HepG2 (cell line): ENCODE measurements around the gene CD1D. TPM values are rescaled to one million over a fixed set of nuclear protein-coding genes. Genes with fewer than 3 reads are reported as not detected.

Experiments
- ATAC-seq: fragments of 200-7000 bp; cut with Tn5 transposase; 3 replicates; pipeline ENCODE4 v1.9.1; 2020; ENCODE audit warnings: mild to moderate bottlenecking, moderate library complexity
- BruUV-seq: library from RNA; stranded (reverse); fragments of 400-500 nt; replicated peaks from 2 replicates; lab custom pipeline; 2021; lab: Mats Ljungman, UMichigan
- CTCF ChIA-PET: fragments of 300-600 bp; formaldehyde crosslinking; extraction: SDS; loops from one replicate; lab custom pipeline; 2021; ENCODE audit warnings: low total read pairs, inconsistent platforms, low intra/inter-chr PET ratio; lab: Yijun Ruan, JAX
- POLR2A ChIA-PET: fragments of 350-600 bp; sonication (Branson Sonifier 250); formaldehyde crosslinking; loops from one replicate; lab custom pipeline; 2020; ENCODE audit warnings: antibody characterized with exemption, inconsistent platforms; lab: Yijun Ruan, JAX
- DNase-seq: peaks from one replicate; pipeline ENCODE4 v3.0.0-alpha.2; 2015; ENCODE audit warnings: low spot score
- FAIRE-seq: peaks from 3 replicates; lab custom pipeline; 2011; peaks lifted over from hg19 to GRCh38; lab: Jason Lieb, UNC
- H2AFZ ChIP-seq: one replicate; pipeline ENCODE4 v1.6.1; 2011; ENCODE audit warnings: low read length, inconsistent platforms
- H3K27ac ChIP-seq: fragments of 300-600 bp; 3 replicates; pipeline ENCODE4 v1.8.0; 2011; ENCODE audit warnings: mixed run types, mild to moderate bottlenecking, mixed read lengths, low read length, inconsistent platforms; ENCODE audit not compliant: insufficient read depth; ENCODE audit errors: extremely low read length
- H3K27me3 ChIP-seq, 2 experiments: fragments of 200-600 bp in 1 of 2; 2 replicates in 1 of 2; 3 replicates in 1 of 2; pipeline versions ENCODE4 v1.6.0 to v1.8.0; 2011; ENCODE audit warnings: low read length in 2 of 2, mild to moderate bottlenecking in 2 of 2, moderate library complexity in 2 of 2, inconsistent platforms in 1 of 2; ENCODE audit not compliant: insufficient read depth in 2 of 2, control insufficient read depth in 1 of 2
- H3K36me3 ChIP-seq, 2 experiments: fragments of 200-600 bp in 1 of 2; replicated peaks in 1 of 2; 2 replicates in 1 of 2; 3 replicates in 1 of 2; pipeline versions ENCODE4 v1.5.1 to v1.8.0; 2011; ENCODE audit warnings: low read length in 2 of 2, inconsistent platforms in 1 of 2; ENCODE audit not compliant: insufficient read depth in 2 of 2, control insufficient read depth in 1 of 2
- H3K4me1 ChIP-seq: 2 replicates; pipeline ENCODE4 v1.5.1; 2012; ENCODE audit warnings: low read length, inconsistent platforms; ENCODE audit not compliant: insufficient read depth
- H3K4me2 ChIP-seq: 2 replicates; pipeline ENCODE4 v1.6.0; 2011; ENCODE audit warnings: low read depth, low read length, inconsistent platforms
- H3K4me3 ChIP-seq, 3 experiments: fragments of 200-600 bp in 1 of 3; sonication (generic), shearing (Covaris generic) in 1 of 3; replicated peaks in 1 of 3; 2 replicates each; pipeline ENCODE4 v1.5.1; 2011 to 2016; ENCODE audit warnings: low read length in 3 of 3, inconsistent platforms in 2 of 3, low read depth in 2 of 3, mild to moderate bottlenecking in 2 of 3, control low read depth in 1 of 3, mixed read lengths in 1 of 3; ENCODE audit not compliant: insufficient read depth in 1 of 3
- H3K79me2 ChIP-seq: one replicate; pipeline ENCODE4 v1.6.1; 2011; ENCODE audit warnings: low read length, inconsistent platforms; ENCODE audit not compliant: insufficient read depth
- H3K9ac ChIP-seq: 2 replicates; pipeline ENCODE4 v1.6.0; 2011; ENCODE audit warnings: mild to moderate bottlenecking, low read depth, low read length, inconsistent platforms; ENCODE audit not compliant: insufficient read depth
- H3K9me3 ChIP-seq: 2 replicates; pipeline ENCODE4 v1.5.1; 2012; ENCODE audit warnings: mild to moderate bottlenecking, low read length
- H4K20me1 ChIP-seq: 2 replicates; pipeline ENCODE4 v1.6.0; 2011; ENCODE audit warnings: inconsistent platforms, mild to moderate bottlenecking, low read length, moderate library complexity; ENCODE audit not compliant: insufficient read depth
- HMGXB3 ChIP-seq: sonication (generic); formaldehyde crosslinking; IDR thresholded peaks from 2 replicates; pipeline ENCODE4 v1.4.0; 2020; ENCODE audit warnings: missing genetic modification reagents, borderline replicate concordance
- NFE2L2 ChIP-seq: fragments of 150-350 bp; IDR thresholded peaks from 2 replicates; pipeline ENCODE4 v1.6.1; 2014; ENCODE audit warnings: low read length
- ZBTB20 ChIP-seq: sonication (generic); formaldehyde crosslinking; IDR thresholded peaks from 2 replicates; pipeline ENCODE4 v1.8.1; 2023; ENCODE audit warnings: missing genetic modification reagents, low read depth, mild to moderate bottlenecking, borderline replicate concordance
- ZNF124 ChIP-seq: sonication (generic); formaldehyde crosslinking; IDR thresholded peaks from 2 replicates; pipeline ENCODE4 v1.4.0; 2020; ENCODE audit warnings: missing genetic modification reagents
- ZNF441 ChIP-seq: sonication (generic); formaldehyde crosslinking; IDR thresholded peaks from 2 replicates; pipeline ENCODE4 v1.7.0; 2021; ENCODE audit warnings: missing genetic modification reagents, borderline replicate concordance
- ZNF644 ChIP-seq: IDR thresholded peaks from 2 replicates; pipeline ENCODE4 v1.6.1; 2016; ENCODE audit warnings: low read depth
- WGBS: methylation state at CpG from one replicate; pipeline ENCODE4 v1.1.6; 2017; ENCODE audit warnings: low lambda C conversion rate; 5-methylcytosine and 5-hydroxymethylcytosine counted together
- in situ Hi-C: cut with HindIII; loops from 2 replicates; pipeline ENCODE4 v1.10.0; 2017; ENCODE audit warnings: low pct_unique_long_range_greater_than_20kb; ENCODE audit not compliant: extremely low pct_ligation_motif_present
- intact Hi-C: fragments of 100-400 bp; cut with micrococcal nuclease; formaldehyde crosslinking; loops from one replicate; pipeline ENCODE4 v1.10.0; 2022; ENCODE audit not compliant: unreplicated experiment
- polyA plus RNA-seq, 8 experiments: library from polyadenylated mRNA; depleted of rRNA in 3 of 8; stranded (reverse) in 7 of 8; unstranded in 1 of 8; fragments of >200 nt; fragmentation: Illumina TruSeq in 4 of 8; extraction: Trizol in 4 of 8; gene quantifications; 2 replicates each; pipeline versions ENCODE4 v1.2.1 to v1.2.3, GENCODE V29; 2011 to 2016; ENCODE audit warnings: low read depth in 4 of 8, missing spikeins in 1 of 8, mixed read lengths in 1 of 8; ENCODE audit not compliant: insufficient read depth in 1 of 8
- total RNA-seq, 5 experiments: library from RNA; depleted of rRNA; stranded (reverse); fragments of >200 nt; fragmentation: Illumina TruSeq; extraction: Trizol; gene quantifications; 2 replicates each; pipeline ENCODE4 v1.2.3, GENCODE V29; 2016; ENCODE audit warnings: low read depth in 1 of 5
- TF ChIP-seq, protein P1 (sequence below), 2 experiments: fragments of 450-650 bp in 1 of 2; sonication (generic) in 1 of 2; formaldehyde crosslinking; IDR thresholded peaks; 2 replicates each; pipeline versions ENCODE4 v1.5.0 to v1.8.0; 2020 to 2022; ENCODE audit warnings: mild to moderate bottlenecking in 1 of 2, missing genetic modification reagents in 1 of 2

CD1D gene
- total and polyA plus RNA-seq, 2 of the 13 experiments (the other 11 are each of a cell fraction or from before 2014, with no cell fraction given) = not detected

- Histone ChIP-seq H3K4me1 (no peaks in the 10 kb centered on the region), H3K9ac (no peak overlapping the region), H3K36me3 (no peaks in the 10 kb centered on the region), H3K9me3 (no peaks in the 10 kb centered on the region), H2AFZ (no peak overlapping the region), H3K4me3 (no peak overlapping the region), H3K27ac (no peak overlapping the region), H3K4me2 (no peak overlapping the region; the same call in 1 of the 2 replicates), H4K20me1 (no peaks in the 10 kb centered on the region), H3K79me2 (no peaks in the 10 kb centered on the region)
- in situ Hi-C loops = loop anchor here (25.0 kb wide), 1 partner anchor 834 kb away; the partner anchor contains the start of gene IFI16
- CTCF ChIA-PET = no interaction called here
- DNase-seq (no peak), FAIRE-seq (no peak), ATAC-seq (peak; percentile 83)
- POLR2A ChIA-PET = no interaction called here
- no TSS peak for BruUV-seq
- TF ChIP-seq NFE2L2 = no peak
- no peak for TF ChIP-seq ZNF644
- no peak for TF ChIP-seq ZNF124 (CRISPR knock-in tag)
- no peak for TF ChIP-seq HMGXB3 (CRISPR knock-in tag)
- TF ChIP-seq ZNF441 (CRISPR knock-in tag) = no peak
- TF ChIP-seq ZBTB20 (CRISPR knock-in tag) = no peak
- TF ChIP-seq, protein P1, sequence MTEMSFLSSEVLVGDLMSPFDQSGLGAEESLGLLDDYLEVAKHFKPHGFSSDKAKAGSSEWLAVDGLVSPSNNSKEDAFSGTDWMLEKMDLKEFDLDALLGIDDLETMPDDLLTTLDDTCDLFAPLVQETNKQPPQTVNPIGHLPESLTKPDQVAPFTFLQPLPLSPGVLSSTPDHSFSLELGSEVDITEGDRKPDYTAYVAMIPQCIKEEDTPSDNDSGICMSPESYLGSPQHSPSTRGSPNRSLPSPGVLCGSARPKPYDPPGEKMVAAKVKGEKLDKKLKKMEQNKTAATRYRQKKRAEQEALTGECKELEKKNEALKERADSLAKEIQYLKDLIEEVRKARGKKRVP (CRISPR knock-in tag; IDR thresholded peaks at IDR 0.05) = no peak
- TF ChIP-seq, all 625 proteins: peak for 0
- H3K27me3 ChIP-seq = peaks cover 3 to 30% of the 10 kb centered on the region in 2 experiments
- intact Hi-C loops = no loop called here
- 26% methylated on average over 15 of the region's 34 CpGs for WGBS
Observed at GRCh38 chr1:158177700-158178450, 2.8 kb upstream of the CD1D start.
